Psoas muscle (tissue), 8 donors: Measurements from ENCODE around the gene CYP2R1. TPM values are rescaled to one million over a fixed set of nuclear protein-coding genes. Genes with fewer than 3 reads are reported as not detected.

Experiments used
- ATAC-seq, 4 donors: fragments of 200-7000 bp; cut with Tn5 transposase; one replicate each; pipeline ENCODE4 v1.9.1; 2020; ENCODE audit warnings: moderate library complexity in 3 of 4, mild to moderate bottlenecking in 2 of 4
- DNase-seq, 2 donors: peaks; one replicate each; pipeline ENCODE4 v3.0.0-alpha.2; 2020
- H3K27ac ChIP-seq: fragments of 200-600 bp; one replicate; pipeline ENCODE4 v1.8.0; 2022
- H3K27me3 ChIP-seq, 3 donors: fragments of 200-600 bp in 1 of 3; one replicate each; pipeline versions ENCODE4 v1.6.1 to v1.8.0; 2013 to 2022; ENCODE audit warnings: low read length in 2 of 3, mild to moderate bottlenecking in 2 of 3, moderate library complexity in 1 of 3; ENCODE audit not compliant: insufficient read depth in 3 of 3
- H3K36me3 ChIP-seq, 2 donors: fragments of 200-600 bp in 1 of 2; one replicate each; pipeline versions ENCODE4 v1.6.1 to v1.8.0; 2013 to 2022; ENCODE audit warnings: low read depth in 1 of 2, mild to moderate bottlenecking in 1 of 2, moderate library complexity in 1 of 2; ENCODE audit not compliant: insufficient read depth in 1 of 2
- H3K4me1 ChIP-seq: fragments of 200-600 bp; one replicate; pipeline ENCODE4 v1.8.0; 2022
- H3K4me3 ChIP-seq: fragments of 200-600 bp; one replicate; pipeline ENCODE4 v1.8.0; 2022; ENCODE audit warnings: mild to moderate bottlenecking
- H3K9me3 ChIP-seq: fragments of 200-600 bp; one replicate; pipeline ENCODE4 v1.8.0; 2022
- CTCF ChIP-seq: fragments of 200-600 bp; IDR thresholded peaks from one replicate; pipeline ENCODE4 v1.8.0; 2022; ENCODE audit warnings: antibody characterized with exemption
- WGBS, 3 donors: extraction: QIAGEN DNeasy Blood & Tissue Kit; methylation state at CpG; one replicate each; pipeline versions ENCODE4 v1.1.6 to v1.1.7; 2013; 5-methylcytosine and 5-hydroxymethylcytosine counted together
- intact Hi-C, 2 donors: fragments of 100-400 bp; cut with DNase I; formaldehyde crosslinking; loops; one replicate each; pipeline versions ENCODE4 v1.11.0 to v1.14.2; 2022
- polyA plus RNA-seq, 3 donors: library from polyadenylated mRNA; stranded (reverse); fragments of 200-250 nt; gene quantifications; one replicate each; pipeline ENCODE4 v1.2.3, GENCODE V29; 2013
- total RNA-seq, 4 donors: library from RNA; stranded (reverse); fragmentation: NEBNext Ultra II Directional in 2 of 4; extraction: Animal tissue kit (Norgen Biotek cat#: 25700) in 2 of 4; gene quantifications; one replicate each; pipeline versions ENCODE4 v1.2.1 to v1.2.4, GENCODE V29; 2021 to 2023
- donor health status: healthy with polysubstance abuse.
- donor health status: DM: no; HTN: no; CAD: no; lungs with moderate emphysema.
- donor health status: Bipolar disorder and iron deficiency.
- donor health status: healthy.
- donor health status: DM: yes; HTN: yes; CAD: no.
- donor health status: DM: no; HTN: no; CAD: no.
- donor health status: DM: no; HTN: no; CAD: no.
- donor health status: DM: yes; HTN: yes; CAD: no.

The CYP2R1 gene
- total and polyA plus RNA-seq, 7 donors: 3.1 to 12.6 (median 6.7) TPM

GRCh38 chr11:14898355-14898754 is 6.3 kb upstream of the CYP2R1 start:
- WGBS, 3 donors: 80 to 95% (median 92%) methylated on average over 3 of the region's 3 CpGs
- DNase-seq: no peak
- intact Hi-C loops: no loop called here

GRCh38 chr11:14894657-14895598 is 2.9 kb upstream of the CYP2R1 start:
- no peaks in the 10 kb centered on the region for H3K27me3 ChIP-seq
- WGBS, 3 donors: 57 to 65% (median 61%) methylated on average over 5 of the region's 5 CpGs
- no peaks in the 10 kb centered on the region for H3K9me3 ChIP-seq
- intact Hi-C loops: loop anchor here (5.0 kb wide), 1 partner anchor 373 kb away; the partner anchor contains the start of gene PSMA1 (in 2 of the 2)
- no peak overlapping the region for H3K4me3 ChIP-seq
- ATAC-seq (no peak), DNase-seq (peak; percentile 29 to 50)
- no peaks in the 10 kb centered on the region for H3K36me3 ChIP-seq
- TF ChIP-seq CTCF: no peak
- H3K27ac ChIP-seq: no peak overlapping the region
- no peaks in the 10 kb centered on the region for H3K4me1 ChIP-seq

More at GRCh38 chr11:14898355-14898754, 6.3 kb upstream of the CYP2R1 start:
- no peak overlapping the region for H3K4me3 ChIP-seq
- peaks cover 0 to 7% (median 0%) of the 10 kb centered on the region in 3 donors for H3K27me3 ChIP-seq
- no peak overlapping the region for H3K27ac ChIP-seq
- H3K36me3 ChIP-seq: no peaks in the 10 kb centered on the region
- H3K4me1 ChIP-seq: no peaks in the 10 kb centered on the region
- no peak for TF ChIP-seq CTCF
- no peak for ATAC-seq
- no peaks in the 10 kb centered on the region for H3K9me3 ChIP-seq

GRCh38 chr11:14892577-14892976 is 546 bp upstream of the CYP2R1 start:
- Histone ChIP-seq H3K27me3 (no peaks in the 10 kb centered on the region), H3K4me1 (peaks cover 3% of the 10 kb centered on the region), H3K36me3 (no peaks in the 10 kb centered on the region), H3K4me3 (peak overlapping the region; percentile 72), H3K9me3 (no peaks in the 10 kb centered on the region), H3K27ac (peak overlapping the region; percentile 87)
- TF ChIP-seq CTCF: no peak
- intact Hi-C loops: loop anchor here (5.0 kb wide), 1 partner anchor 370 kb away; the partner anchor contains the start of gene PSMA1 (in 2 of the 2)
- DNase-seq (no peak), ATAC-seq (no peak)
- WGBS, 3 donors: 78 to 88% (median 83%) methylated on average over 2 of the region's 2 CpGs

- no peaks in the 10 kb centered on the region for H3K27me3 ChIP-seq
- no peak for TF ChIP-seq CTCF
- H3K27ac ChIP-seq: peak overlapping the region; percentile 87
- no peaks in the 10 kb centered on the region for H3K9me3 ChIP-seq
- DNase-seq: peak; percentile 87 to 92
- H3K4me3 ChIP-seq: peak overlapping the region; percentile 72
- H3K4me1 ChIP-seq: peaks cover 3% of the 10 kb centered on the region
- no peaks in the 10 kb centered on the region for H3K36me3 ChIP-seq
- ATAC-seq: peak; percentile 89 to 94 (median 92)
- 0 to 1% (median 1%) methylated on average over 58 to 67 of the region's 67 CpGs for WGBS, 3 donors
- intact Hi-C loops: loop anchor here (5.0 kb wide), 1 partner anchor 369 kb away; the partner anchor contains the start of gene PSMA1 (in 2 of the 2)
Observed at GRCh38 chr11:14891143-14892035, 642 bp downstream of the CYP2R1 start.
